GM18907 (cell line): ENCODE data around the gene GPR32.
"Not testable (repeated sequence)": the region's sequence is repeated elsewhere in the genome, so short reads cannot be mapped to it uniquely, and the experiment has no call there.

ENCODE experiments used
- ATAC-seq: cut with Tn5 transposase; IDR thresholded peaks from one replicate; pipeline ENCODE4 v1.9.1; 2021; ENCODE audit warnings: mild to moderate bottlenecking, moderate library complexity; ENCODE audit not compliant: unreplicated experiment

GPR32 gene

DNA sequence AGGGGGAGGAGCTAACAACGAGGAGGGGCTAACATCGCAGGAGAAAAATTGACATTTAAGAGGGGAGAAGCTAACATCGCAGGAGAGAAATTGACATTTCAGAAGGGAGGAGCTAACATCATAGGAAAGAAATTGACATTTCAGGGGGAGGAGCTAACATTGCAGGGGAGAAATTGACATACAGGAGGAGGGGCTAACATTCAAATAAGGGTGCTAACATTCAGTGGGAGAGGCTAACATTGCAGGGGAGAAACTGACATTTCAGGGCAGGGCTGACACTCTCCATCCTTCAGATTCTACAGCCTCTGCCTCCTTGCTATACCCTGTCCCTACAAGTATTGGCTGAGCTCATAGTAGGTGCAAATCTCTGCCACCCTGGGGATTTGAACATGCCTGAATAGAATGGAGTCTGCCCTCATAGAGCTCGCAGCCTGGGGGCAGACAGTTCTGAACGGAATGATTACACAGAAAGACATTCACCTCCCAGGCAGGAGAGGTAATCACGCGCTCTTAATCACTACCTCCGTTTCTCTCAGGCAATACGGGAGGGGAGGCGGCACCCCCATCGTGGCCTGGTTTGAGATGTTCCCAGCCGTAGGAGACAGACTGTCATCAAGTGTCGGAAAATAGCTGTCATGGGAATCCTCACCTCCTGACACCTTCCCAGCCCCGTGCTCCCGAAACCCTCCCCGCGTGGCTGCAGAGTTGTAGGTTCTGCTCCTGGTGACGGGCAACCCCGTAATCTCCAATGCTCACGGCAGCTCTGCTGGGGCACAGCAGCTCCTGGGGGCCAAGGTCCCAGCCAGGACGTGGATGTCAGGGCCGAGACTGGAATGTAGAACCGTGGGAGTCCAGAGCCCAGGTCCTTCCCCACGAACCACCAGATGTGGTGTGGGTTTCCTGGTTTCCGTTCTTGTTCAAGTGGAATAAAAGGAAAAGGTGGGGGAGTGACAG is 9.5 kb downstream of the GPR32 start:
- no peak for ATAC-seq

GRCh38 chr19:50780753-50781435 is 10.6 kb downstream of the GPR32 start:
- ATAC-seq, result no peak

GRCh38 chr19:50783848-50784152 is 13.5 kb downstream of the GPR32 start:
- ATAC-seq, result not testable (repeated sequence)

DNA sequence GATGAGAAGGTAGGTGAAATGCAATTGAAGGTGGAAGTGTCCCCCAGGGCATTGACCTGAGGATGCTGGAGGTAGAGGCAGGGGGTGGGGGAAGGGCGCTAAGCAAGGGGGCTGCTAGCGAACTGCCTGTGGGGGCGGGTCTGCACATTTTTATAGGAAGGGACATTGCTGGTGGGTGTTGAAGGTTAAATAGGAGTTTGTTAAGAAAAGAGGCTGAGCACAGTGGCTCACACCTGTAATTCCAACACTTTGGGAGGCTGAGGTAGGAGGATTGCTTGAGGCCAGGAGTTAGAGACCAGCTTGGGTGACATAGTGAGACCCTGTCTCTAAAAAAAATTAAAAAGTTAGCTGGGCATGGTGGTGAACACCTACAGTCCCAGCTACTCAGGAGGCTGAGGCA is 14.4 kb downstream of the GPR32 start:
- no peak for ATAC-seq

DNA sequence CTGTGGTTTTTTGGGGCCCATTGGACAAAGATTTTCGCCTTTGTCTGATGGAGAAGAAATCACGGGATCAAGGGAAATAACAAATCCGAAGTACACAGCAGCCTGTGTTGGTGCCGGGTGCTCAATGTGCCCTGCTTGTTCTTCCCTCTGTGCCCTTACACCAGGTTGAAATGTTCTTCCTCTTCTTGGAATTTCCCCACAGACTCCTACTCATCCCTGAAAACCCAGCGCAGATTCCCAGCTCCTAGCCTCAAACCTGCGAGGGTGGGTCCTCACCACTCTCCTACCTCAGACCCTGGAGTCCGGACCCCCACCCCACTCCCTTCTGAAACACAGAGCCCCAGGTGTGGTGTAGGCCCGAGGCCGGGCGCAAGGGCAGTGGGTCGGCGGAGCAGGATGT is 15.1 kb downstream of the GPR32 start:
- ATAC-seq, result no peak

- ATAC-seq, result no peak
Measured at GRCh38 chr19:50790396-50790795, 20.1 kb downstream of the GPR32 start, which contains the start of gene ACP4. ACP4 (plus strand) TSS chr19:50790415; CDS start chr19:50790415, 0 bp downstream.

- no peak for ATAC-seq
Measured at GRCh38 chr19:50790922-50791467, 20.7 kb downstream of the GPR32 start.

GRCh38 chr19:50791594-50792271 is 21.5 kb downstream of the GPR32 start:
- no peak for ATAC-seq

- no peak for ATAC-seq
Measured at GRCh38 chr19:50792272-50793250, 22.3 kb downstream of the GPR32 start.

DNA sequence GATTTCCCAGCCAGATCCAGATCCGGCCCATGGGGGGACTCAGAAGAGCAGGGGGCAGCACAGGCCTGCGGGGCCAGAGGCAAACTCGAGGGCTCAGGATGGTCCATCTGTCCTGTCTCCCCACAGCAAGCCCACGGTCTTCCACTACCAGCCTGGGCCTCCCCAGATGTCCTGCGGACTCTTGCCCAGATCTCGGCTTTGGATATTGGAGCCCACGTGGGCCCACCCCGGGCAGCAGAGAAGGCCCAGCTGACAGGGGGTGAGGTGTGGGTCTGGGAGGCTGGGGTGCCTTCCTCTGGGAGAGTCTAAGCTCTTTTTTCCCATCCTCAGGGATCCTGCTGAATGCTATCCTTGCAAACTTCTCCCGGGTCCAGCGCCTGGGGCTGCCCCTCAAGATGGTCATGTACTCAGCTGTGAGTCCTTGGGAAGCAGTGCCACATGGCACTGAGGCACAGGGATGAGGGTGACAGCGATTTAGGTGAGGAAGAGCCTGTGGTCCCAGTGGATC is 23.3 kb downstream of the GPR32 start:
- no peak for ATAC-seq

DNA sequence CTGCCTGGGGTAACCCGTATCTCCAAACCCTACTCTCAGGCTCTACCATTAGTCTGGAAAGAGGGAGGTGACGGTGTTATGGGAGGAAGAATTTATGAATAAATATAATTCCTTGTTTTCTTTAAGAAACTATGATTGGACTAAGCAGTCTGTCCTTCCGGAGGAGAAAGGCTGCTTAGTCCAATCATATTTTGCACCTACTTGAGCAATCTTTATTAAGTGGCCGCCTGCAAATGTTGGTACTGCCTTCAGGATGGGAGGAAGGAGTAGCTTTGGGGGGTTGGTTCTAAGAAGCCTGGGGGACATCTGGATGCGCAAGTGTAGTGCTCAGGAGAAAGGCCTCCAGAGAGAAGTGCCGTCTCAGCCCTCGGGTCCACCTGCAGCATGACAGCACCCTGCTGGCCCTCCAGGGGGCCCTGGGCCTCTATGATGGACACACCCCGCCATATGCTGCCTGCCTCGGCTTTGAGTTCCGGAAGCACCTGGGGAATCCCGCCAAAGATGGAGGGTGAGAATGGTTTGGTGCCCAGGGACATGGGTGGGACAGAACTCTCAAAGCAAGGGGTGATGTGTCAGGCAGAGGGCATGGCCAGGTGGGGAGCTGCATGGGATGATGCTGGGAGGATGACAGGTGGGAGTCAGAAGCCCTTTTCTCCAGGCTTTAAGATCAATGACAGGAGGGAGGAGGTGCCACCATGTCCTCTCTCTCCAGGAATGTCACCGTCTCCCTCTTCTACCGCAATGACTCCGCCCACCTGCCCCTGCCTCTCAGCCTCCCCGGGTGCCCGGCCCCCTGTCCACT is 24.0 kb downstream of the GPR32 start:
- no peak for ATAC-seq

GRCh38 chr19:50794876-50795663 is 24.8 kb downstream of the GPR32 start:
- no peak for ATAC-seq

DNA sequence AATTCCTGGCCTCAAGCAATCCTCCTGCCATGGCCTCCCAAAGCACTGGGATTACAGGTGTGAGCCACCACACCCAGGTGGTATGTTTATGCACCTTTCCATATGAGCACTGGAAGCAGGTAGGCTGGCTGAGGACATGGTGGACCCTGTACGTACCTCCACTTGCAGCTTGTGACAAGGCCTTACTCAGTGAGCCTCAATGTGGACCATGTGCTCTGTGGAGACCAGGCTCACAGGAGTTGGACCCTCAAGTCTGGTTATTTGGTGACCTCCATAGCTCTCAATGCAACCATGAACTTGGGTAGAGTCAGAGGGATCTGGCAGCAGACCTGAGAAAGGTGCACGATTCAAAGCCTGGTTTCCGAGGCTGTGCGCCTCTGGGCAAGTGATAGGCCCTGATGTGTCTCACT is 25.4 kb downstream of the GPR32 start:
- no peak for ATAC-seq

DNA sequence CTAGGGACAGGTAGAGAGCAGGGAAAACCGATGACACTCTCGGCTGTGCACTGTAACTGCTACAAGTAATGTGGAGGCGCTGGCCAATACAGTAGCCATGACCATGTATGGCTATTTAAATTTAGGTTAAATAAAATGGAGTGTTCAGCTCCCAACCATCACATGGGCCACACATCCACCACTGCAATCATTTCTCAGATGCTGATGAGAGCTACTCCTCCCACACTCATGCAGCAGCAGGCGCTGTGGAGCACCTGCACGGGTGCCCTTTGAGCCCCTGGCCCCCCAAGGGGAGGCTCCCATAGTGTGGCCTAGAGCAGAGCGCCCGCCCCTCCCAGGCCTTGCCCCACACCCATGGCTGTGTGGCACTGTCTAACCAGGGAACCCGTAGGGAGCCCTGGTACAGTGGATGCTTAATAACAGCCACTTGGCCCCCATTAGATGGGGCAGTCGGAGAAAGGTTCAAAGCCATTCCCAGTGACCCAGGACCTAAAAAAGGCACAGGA is 25.9 kb downstream of the GPR32 start:
- ATAC-seq, result no peak

- ATAC-seq, result no peak
Measured at GRCh38 chr19:50796634-50797428, 26.6 kb downstream of the GPR32 start.

DNA sequence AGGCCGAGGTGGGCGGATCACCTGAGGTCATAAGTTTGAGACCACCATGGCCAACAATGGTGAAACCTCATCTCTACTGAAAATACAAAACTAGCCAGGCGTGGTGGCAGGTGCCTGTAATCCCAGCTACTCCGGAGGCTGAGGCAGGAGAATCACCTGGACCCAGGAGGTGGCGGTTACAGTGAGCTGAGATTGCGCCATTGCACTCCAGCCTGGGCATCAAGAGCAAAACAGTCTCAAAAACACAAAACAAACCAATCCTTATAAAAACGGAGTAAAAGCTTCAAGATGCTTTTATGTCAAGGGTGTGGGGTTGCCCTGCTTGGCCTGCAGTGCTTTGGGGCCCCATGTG is 27.1 kb downstream of the GPR32 start:
- no peak for ATAC-seq
